BLaER1 treated with 17β-estradiol and CSF1 and Interleukin-3, amounts not matched to agents 10 nM and 100 nM (cell line): ENCODE data around the gene CDK6.
A peak's percentile ranks its signal among the peaks of the same experiment; 100 is the strongest.
"Not testable (repeated sequence)": the region's sequence is repeated elsewhere in the genome, so short reads cannot be mapped to it uniquely, and the experiment has no call there.

Experiments used
- H3K27ac ChIP-seq, 11 experiments: shearing (Covaris generic); formaldehyde crosslinking; 2 replicates each; pipeline ENCODE4 v1.8.1; 2022
- H3K27me3 ChIP-seq, 11 experiments: shearing (Covaris generic); formaldehyde crosslinking; 2 replicates each; pipeline ENCODE4 v1.8.1; 2022
- H3K36me3 ChIP-seq, 11 experiments: shearing (Covaris generic); formaldehyde crosslinking; 2 replicates each; pipeline ENCODE4 v1.8.1; 2022
- H3K4me1 ChIP-seq, 10 experiments: shearing (Covaris generic); formaldehyde crosslinking; 2 replicates each; pipeline ENCODE4 v1.8.1; 2022
- H3K4me2 ChIP-seq, 11 experiments: shearing (Covaris generic); formaldehyde crosslinking; 2 replicates each; pipeline ENCODE4 v1.8.1; 2022
- H3K4me3 ChIP-seq, 10 experiments: shearing (Covaris generic); formaldehyde crosslinking; 2 replicates each; pipeline ENCODE4 v1.8.1; 2022
- H3K9ac ChIP-seq, 11 experiments: shearing (Covaris generic); formaldehyde crosslinking; 2 replicates each; pipeline ENCODE4 v1.8.1; 2022
- H3K9me3 ChIP-seq, 11 experiments: shearing (Covaris generic); formaldehyde crosslinking; replicated peaks in 1 of 11; 2 replicates each; pipeline ENCODE4 v1.8.1; 2022
- H4K20me1 ChIP-seq, 11 experiments: shearing (Covaris generic); formaldehyde crosslinking; 2 replicates each; pipeline ENCODE4 v1.8.1; 2022
- Cebpa-rat ChIP-seq, 11 experiments: shearing (Covaris generic); IDR thresholded peaks; 2 replicates each; pipeline ENCODE4 v1.8.1; 2022

The CDK6 gene

DNA sequence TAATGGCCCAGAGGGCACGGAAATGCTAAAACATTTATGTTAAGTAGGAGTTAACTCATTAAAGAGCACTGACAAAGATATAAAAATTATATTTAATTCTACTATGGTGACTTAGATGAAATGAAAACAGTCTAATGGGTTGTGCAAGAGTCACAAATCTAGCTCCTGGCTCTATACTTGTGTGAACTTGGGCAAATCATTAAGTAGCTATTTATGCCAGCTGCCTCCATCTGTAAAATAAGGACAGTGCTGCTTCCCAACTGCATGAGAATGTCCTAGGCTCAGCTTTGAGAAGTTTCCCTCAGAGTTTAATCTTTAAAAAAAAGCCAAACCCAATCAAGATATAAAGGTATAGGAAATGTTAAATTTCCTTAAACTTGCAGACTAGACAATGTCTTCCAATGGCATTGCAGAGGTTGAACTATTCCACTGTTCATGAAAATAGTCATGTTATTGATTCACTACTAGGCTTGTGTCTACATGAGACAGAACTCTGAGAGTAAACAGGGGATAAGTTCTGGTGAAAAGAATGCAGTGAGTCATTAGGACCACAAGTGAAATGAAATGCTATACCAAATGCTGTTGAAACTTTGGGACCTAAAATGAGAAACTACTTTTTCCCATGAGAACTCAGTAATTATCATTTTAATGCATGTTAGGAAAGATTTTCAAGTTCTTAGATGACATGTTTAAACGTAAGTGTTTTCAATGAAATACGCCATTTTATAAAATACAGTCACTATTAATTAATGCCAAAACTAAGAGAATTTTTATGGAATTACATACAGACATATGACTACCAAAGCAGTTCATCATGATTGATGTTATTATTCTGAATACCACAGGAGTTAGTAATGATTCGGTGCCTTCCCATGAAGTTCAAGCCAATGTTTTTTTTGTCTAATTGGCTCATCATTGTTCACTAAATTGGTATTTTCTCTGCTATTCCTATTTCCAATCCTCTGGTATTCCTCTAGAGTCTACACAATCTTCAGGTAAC is 84.2 kb downstream of the CDK6 start:
- peaks cover 0 to 12% (median 2%) of the 10 kb centered on the region in 11 experiments; a peak in 10 of 22 replicates for H3K9me3 ChIP-seq
- no peak overlapping the region for H3K9ac ChIP-seq
- no peak overlapping the region for H3K27ac ChIP-seq
- no peak overlapping the region for H3K4me3 ChIP-seq
- no peak for TF ChIP-seq Cebpa-rat (IDR thresholded peaks at IDR 0.05)
- H3K4me2 ChIP-seq, result no peak overlapping the region
- H3K4me1 ChIP-seq, result peaks cover 14 to 32% (median 25%) of the 10 kb centered on the region in 10 experiments
- H3K36me3 ChIP-seq, result peaks cover 0 to 11% (median 4%) of the 10 kb centered on the region in 11 experiments; a peak in 4 of 22 replicates
- no peaks in the 10 kb centered on the region for H3K27me3 ChIP-seq
- no peaks in the 10 kb centered on the region for H4K20me1 ChIP-seq

DNA sequence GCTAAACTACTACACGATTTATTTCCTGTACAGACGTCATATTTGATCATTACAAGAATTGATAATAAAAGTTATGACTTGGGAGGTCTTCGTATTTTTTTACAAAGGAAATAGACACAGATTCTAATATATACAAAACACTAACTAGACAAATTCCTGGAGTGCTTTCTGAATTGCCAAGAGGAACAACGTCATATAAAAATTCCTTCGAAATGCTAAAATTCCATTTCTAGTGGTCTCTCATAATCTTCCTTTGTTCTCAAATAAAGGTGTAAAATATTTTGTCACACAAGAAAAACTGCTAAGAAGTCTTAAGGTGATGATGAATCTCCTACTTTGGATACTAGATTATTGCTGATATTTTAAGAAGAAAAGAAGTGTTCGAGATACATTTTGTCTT is 85.4 kb downstream of the CDK6 start:
- 0 out of 22 replicates have a peak, but pooled peaks cover 0 to 5% (median 0%) of the 10 kb centered on the region in 11 experiments for H3K9me3 ChIP-seq
- no peak overlapping the region for H3K4me3 ChIP-seq
- TF ChIP-seq Cebpa-rat (IDR thresholded peaks at IDR 0.05), result no peak
- no peak overlapping the region for H3K27ac ChIP-seq
- H3K27me3 ChIP-seq, result no peaks in the 10 kb centered on the region
- H3K9ac ChIP-seq, result no peak overlapping the region
- peaks cover 0 to 10% (median 0%) of the 10 kb centered on the region in 11 experiments; a peak in 3 of 22 replicates for H3K36me3 ChIP-seq
- no peak overlapping the region for H3K4me2 ChIP-seq
- no peaks in the 10 kb centered on the region for H4K20me1 ChIP-seq
- H3K4me1 ChIP-seq, result peaks cover 14 to 26% (median 20%) of the 10 kb centered on the region in 10 experiments

DNA sequence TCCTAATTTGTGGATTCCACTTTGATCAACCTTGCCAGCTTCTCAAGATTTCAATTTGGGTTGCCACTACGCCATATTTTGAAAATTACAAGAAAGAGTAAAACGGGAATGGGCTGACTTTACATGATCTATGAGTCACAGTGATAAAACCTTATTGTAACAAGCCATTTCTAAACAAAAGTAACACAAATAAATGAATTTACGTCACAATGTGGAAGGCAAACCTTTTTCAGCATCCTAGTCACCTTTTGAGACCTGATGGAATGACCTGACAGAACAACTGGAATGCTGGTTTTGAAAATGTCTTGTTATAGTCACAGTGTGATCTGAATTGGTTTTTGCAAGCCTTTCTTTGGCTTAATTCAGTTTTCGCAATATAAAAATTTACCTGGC is 85.9 kb downstream of the CDK6 start:
- H3K4me3 ChIP-seq, result no peak overlapping the region
- H3K27ac ChIP-seq, result no peak overlapping the region
- H3K9ac ChIP-seq, result no peak overlapping the region
- H3K9me3 ChIP-seq, result 0 out of 22 replicates have a peak, but pooled peaks cover 0 to 5% (median 0%) of the 10 kb centered on the region in 11 experiments
- peaks cover 9 to 21% (median 15%) of the 10 kb centered on the region in 10 experiments for H3K4me1 ChIP-seq
- H3K36me3 ChIP-seq, result peaks cover 0 to 10% (median 0%) of the 10 kb centered on the region in 11 experiments; a peak in 4 of 22 replicates
- no peak overlapping the region for H3K4me2 ChIP-seq
- no peak for TF ChIP-seq Cebpa-rat (IDR thresholded peaks at IDR 0.05)
- H3K27me3 ChIP-seq, result no peaks in the 10 kb centered on the region
- no peaks in the 10 kb centered on the region for H4K20me1 ChIP-seq

DNA sequence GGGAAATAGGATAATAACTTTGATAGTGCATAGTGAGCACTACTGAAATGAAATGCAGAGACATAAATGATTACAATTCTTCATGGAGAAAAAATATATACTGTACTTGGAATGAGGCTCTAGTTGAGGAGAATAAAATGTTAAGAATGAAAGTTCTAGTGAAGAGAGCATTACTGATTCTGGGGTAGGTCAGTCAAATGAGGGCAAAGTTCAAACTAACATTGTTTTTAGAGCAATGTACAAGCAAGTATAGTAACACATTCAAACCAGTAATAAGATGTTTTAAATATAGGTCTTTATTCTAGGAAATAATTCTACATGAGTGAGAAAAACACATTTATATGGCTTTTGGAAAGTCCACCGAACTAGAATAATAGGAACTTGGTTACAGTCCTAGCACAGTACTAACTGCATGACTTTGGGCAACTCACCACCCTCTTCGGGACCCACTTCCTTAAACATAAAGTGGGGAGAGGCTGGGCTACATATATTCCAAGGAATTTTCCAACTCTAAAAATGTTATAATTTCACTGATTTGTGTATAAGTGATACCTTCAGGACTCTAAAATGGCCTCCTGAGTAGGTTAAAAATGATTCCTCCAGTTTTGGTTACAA is 86.4 kb downstream of the CDK6 start:
- Histone ChIP-seq H3K4me2 (no peak overlapping the region), H3K36me3 (peaks cover 0 to 10% (median 0%) of the 10 kb centered on the region in 11 experiments; a peak in 4 of 22 replicates), H3K9ac (no peak overlapping the region), H3K9me3 (0 out of 22 replicates have a peak, but pooled peaks cover 0 to 5% (median 0%) of the 10 kb centered on the region in 11 experiments), H3K27ac (no peak overlapping the region), H3K27me3 (no peaks in the 10 kb centered on the region), H3K4me3 (no peak overlapping the region), H3K4me1 (peaks cover 4 to 16% (median 10%) of the 10 kb centered on the region in 10 experiments), H4K20me1 (no peaks in the 10 kb centered on the region)
- TF ChIP-seq Cebpa-rat (IDR thresholded peaks at IDR 0.05), result no peak

DNA sequence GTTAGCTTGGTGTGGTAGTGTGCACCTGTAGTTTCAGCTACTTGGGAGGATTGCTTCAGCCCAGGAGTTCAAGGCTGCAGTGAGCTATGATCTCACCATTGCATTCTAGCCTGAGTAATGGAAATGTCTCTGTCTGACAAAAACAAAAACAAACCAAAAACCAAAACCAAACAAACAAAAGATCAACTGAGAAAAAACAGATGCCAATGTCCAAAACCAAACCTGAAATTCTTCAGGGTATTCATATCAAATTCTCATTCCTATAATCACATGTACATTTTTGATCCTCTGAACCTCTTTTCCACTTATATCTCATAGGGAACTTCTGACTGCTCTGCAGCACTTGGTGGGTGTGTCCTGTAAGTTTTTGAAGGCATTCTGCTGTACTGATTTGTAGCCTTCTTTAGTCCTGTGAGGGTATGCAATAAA is 87.0 kb downstream of the CDK6 start:
- Histone ChIP-seq H3K27ac (no peak overlapping the region), H3K4me2 (no peak overlapping the region), H3K36me3 (peaks cover 0 to 10% (median 1%) of the 10 kb centered on the region in 11 experiments; a peak in 6 of 22 replicates), H3K9me3 (peaks cover 0 to 5% (median 0%) of the 10 kb centered on the region in 11 experiments; a peak in 2 of 22 replicates), H3K27me3 (no peaks in the 10 kb centered on the region), H4K20me1 (no peaks in the 10 kb centered on the region), H3K9ac (no peak overlapping the region), H3K4me3 (no peak overlapping the region), H3K4me1 (peaks cover 0 to 10% (median 5%) of the 10 kb centered on the region in 10 experiments; a peak in 14 of 20 replicates)
- TF ChIP-seq Cebpa-rat (IDR thresholded peaks at IDR 0.05), result no peak

DNA sequence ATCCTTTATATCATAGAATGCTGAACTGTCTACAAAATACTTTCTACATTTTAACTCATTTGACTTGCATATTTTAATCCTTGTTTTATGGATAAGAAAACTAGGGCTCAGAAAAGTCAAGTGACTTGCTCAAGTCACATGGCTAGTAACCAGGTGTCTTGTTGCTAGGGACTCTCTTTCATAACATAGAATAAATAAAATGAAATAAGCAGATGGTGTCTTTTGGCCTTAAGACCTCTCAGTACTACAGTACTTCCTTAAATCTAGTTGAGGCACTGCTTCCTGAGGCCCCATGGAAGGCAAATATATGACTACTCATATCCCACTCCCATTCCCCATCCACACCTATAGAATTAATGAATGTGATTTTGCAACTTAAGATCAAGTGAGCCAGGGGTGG is 87.9 kb downstream of the CDK6 start:
- H4K20me1 ChIP-seq, result no peaks in the 10 kb centered on the region
- no peak for TF ChIP-seq Cebpa-rat (IDR thresholded peaks at IDR 0.05)
- peaks cover 0 to 8% (median 0%) of the 10 kb centered on the region in 11 experiments; a peak in 2 of 22 replicates for H3K9me3 ChIP-seq
- H3K36me3 ChIP-seq, result peaks cover 0 to 14% (median 4%) of the 10 kb centered on the region in 11 experiments; a peak in 7 of 22 replicates
- H3K4me1 ChIP-seq, result peaks cover 0 to 9% (median 0%) of the 10 kb centered on the region in 10 experiments; a peak in 3 of 20 replicates
- peak overlapping the region in 1 of 11 experiments; percentile 21; a peak in 1 of 22 replicates for H3K4me2 ChIP-seq
- H3K27ac ChIP-seq, result no peak overlapping the region
- H3K9ac ChIP-seq, result no peak overlapping the region
- no peaks in the 10 kb centered on the region for H3K27me3 ChIP-seq
- H3K4me3 ChIP-seq, result no peak overlapping the region

DNA sequence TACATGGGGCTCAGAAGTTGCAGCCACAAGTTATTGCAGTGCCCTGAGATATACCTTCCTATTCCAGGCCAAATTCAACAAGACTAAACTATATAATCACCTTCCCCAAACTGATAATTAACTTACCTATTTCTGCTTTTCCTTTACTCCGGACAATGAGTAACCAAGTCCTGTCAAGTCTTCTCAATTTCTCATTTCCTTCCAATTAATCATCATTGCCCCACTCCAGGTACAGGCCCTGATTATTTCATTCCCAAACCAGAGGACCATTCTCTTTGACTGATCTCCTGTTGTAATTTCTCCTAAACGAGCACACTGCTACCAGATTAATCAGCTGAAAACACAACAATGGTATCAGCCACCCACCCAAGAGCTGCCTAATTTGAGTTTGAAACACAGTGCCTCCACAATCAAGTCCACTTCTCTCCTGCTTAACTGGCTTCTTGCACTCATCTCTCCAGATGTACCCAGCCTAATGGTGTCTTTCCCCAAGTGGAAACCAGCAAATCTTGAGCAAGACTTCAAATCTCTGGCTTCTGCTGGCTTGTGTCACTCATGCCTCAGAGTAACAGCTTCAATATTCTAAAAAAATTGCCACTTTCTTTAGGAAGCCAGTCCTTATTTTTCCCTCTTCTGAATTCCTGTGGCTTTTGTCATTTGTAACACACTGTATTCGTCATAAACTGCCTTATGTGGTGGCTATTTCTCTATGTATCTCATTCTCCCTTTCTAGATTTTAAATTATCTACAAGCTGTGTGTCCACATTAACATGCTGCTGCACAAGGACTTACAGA is 89.1 kb downstream of the CDK6 start:
- peaks cover 0 to 9% (median 0%) of the 10 kb centered on the region in 10 experiments; a peak in 2 of 20 replicates for H3K4me1 ChIP-seq

DNA sequence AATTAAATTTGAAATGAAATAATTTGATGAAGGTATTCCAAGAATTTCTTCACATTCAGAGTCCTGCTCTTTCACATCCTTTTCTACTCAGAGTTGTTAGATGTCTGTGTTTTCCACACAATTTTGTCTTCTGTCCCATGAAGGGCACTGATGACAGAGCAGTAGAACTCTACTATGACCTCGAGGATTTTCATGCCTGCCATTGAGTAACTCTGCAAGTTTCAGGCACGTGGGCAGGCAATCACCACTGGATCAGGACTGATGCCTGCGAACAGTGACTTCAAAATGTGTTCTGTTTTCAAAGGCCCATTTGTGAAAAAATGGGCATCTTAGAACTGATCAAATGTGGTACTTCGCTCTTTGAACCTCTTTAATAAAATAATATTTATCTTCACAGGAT is 91.1 kb downstream of the CDK6 start:
- no peaks in the 10 kb centered on the region for H3K27me3 ChIP-seq
- H3K9ac ChIP-seq, result no peak overlapping the region
- H3K36me3 ChIP-seq, result peaks cover 0 to 10% (median 4%) of the 10 kb centered on the region in 11 experiments; a peak in 7 of 22 replicates
- H3K27ac ChIP-seq, result no peak overlapping the region
- H3K4me3 ChIP-seq, result no peak overlapping the region
- H3K4me2 ChIP-seq, result no peak overlapping the region
- peaks cover 0 to 8% (median 0%) of the 10 kb centered on the region in 11 experiments; a peak in 2 of 22 replicates for H3K9me3 ChIP-seq
- no peaks in the 10 kb centered on the region for H4K20me1 ChIP-seq
- no peak for TF ChIP-seq Cebpa-rat (IDR thresholded peaks at IDR 0.05)
- peaks cover 0 to 9% (median 0%) of the 10 kb centered on the region in 10 experiments; a peak in 2 of 20 replicates for H3K4me1 ChIP-seq

More for the DNA sequence above, 89.1 kb downstream of the CDK6 start:
- Histone ChIP-seq H3K4me2 (no peak overlapping the region), H3K27me3 (no peaks in the 10 kb centered on the region), H3K27ac (no peak overlapping the region), H3K36me3 (peaks cover 0 to 12% (median 4%) of the 10 kb centered on the region in 11 experiments; a peak in 7 of 22 replicates), H3K9ac (no peak overlapping the region), H3K4me3 (no peak overlapping the region), H4K20me1 (no peaks in the 10 kb centered on the region), H3K9me3 (peaks cover 0 to 8% (median 0%) of the 10 kb centered on the region in 11 experiments; a peak in 2 of 22 replicates)
- no peak for TF ChIP-seq Cebpa-rat (IDR thresholded peaks at IDR 0.05)

DNA sequence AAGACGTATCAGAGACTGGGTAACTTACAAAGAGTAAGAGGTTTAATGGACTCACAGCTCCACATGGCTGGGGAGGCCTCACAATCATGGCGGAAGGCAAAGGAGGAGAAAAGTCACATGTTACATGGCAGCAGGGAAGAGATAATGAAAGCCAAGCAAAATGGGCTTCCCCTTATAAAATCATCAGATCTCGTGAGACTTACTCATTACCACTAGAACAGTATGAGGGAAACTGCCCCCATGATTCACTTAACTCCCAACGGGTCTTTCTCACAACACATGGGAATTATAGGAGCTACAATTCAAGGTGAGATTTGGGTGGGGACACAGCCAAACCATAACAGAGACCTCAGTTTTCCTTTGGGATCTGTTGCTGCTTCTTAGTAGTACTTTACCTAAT is 92.2 kb downstream of the CDK6 start:
- H3K9ac ChIP-seq, H3K4me3 ChIP-seq, H3K9me3 ChIP-seq, H3K4me1 ChIP-seq, H3K27ac ChIP-seq, H3K4me2 ChIP-seq, H3K27me3 ChIP-seq, H4K20me1 ChIP-seq: not testable (repeated sequence)
- peaks cover 0 to 10% (median 2%) of the 10 kb centered on the region in 11 experiments; a peak in 6 of 22 replicates for H3K36me3 ChIP-seq
